Liver (tissue), 3 donors: Measurements from ENCODE around the gene LAMTOR1.
"Not testable (repeated sequence)": the region's sequence is repeated elsewhere in the genome, so short reads cannot be mapped to it uniquely, and the experiment has no call there.

ENCODE experiments used
- CTCF ChIP-seq: fragments of 150-350 bp; IDR thresholded peaks from 2 replicates; pipeline ENCODE4 v1.5.1; 2017; ENCODE audit warnings: improper control_type of control experiment, low read depth, low read length; ENCODE audit not compliant: missing input control
- EGR1 ChIP-seq, 2 donors: IDR thresholded peaks; 2 replicates each; pipeline ENCODE4 v1.6.1; 2016 to 2018; ENCODE audit warnings: antibody characterized with exemption in 2 of 2, low read depth in 2 of 2
- FOXA1 ChIP-seq: IDR thresholded peaks from 2 replicates; pipeline ENCODE4 v1.6.1; 2016; ENCODE audit warnings: antibody characterized with exemption
- GABPA ChIP-seq, 2 donors: IDR thresholded peaks in 1 of 2; conservative IDR thresholded peaks in 1 of 2; 2 replicates each; pipeline ENCODE4 v1.6.1; 2016; ENCODE audit warnings: antibody characterized with exemption in 2 of 2, mild to moderate bottlenecking in 1 of 2, moderate library complexity in 1 of 2
- RAD21 ChIP-seq, 2 donors: IDR thresholded peaks; 2 replicates each; pipeline ENCODE4 v1.6.1; 2016; ENCODE audit warnings: antibody characterized with exemption in 2 of 2, mild to moderate bottlenecking in 2 of 2
- REST ChIP-seq: IDR thresholded peaks from 2 replicates; pipeline ENCODE4 v1.6.1; 2016; ENCODE audit warnings: antibody characterized with exemption, mild to moderate bottlenecking
- SP1 ChIP-seq: IDR thresholded peaks from 2 replicates; pipeline ENCODE4 v1.6.1; 2018; ENCODE audit warnings: antibody characterized with exemption, mild to moderate bottlenecking
- TAF1 ChIP-seq: conservative IDR thresholded peaks from 2 replicates; pipeline ENCODE4 v1.6.1; 2016; ENCODE audit warnings: antibody characterized with exemption, mild to moderate bottlenecking
- YY1 ChIP-seq: IDR thresholded peaks from 2 replicates; pipeline ENCODE4 v1.6.1; 2016; ENCODE audit warnings: antibody characterized with exemption, mild to moderate bottlenecking
- donor health status: healthy.
- donor health status: healthy.

GRCh38 chr11:72142086-72142485, 39.0 kb upstream of the LAMTOR1 start:
- not testable (repeated sequence) for TF ChIP-seq CTCF; FOXA1; RAD21 (IDR thresholded peaks at IDR 0.05); EGR1 (IDR thresholded peaks at IDR 0.05; ENCODE audit: low read depth in 2 of 2); SP1; REST; TAF1; YY1; GABPA (IDR thresholded peaks at IDR 0.05 in 1 of 2, conservative IDR thresholded peaks at IDR 0.05 in 1 of 2)
